Activated T-cell treated with anti-CD3 and anti-CD28 coated beads, Interleukin-2, amount 50 U/mL, for 72 hours (primary cell): Measurements from ENCODE around the gene PHC2. TPM values are rescaled to one million over a fixed set of nuclear protein-coding genes. Genes with fewer than 3 reads are reported as not detected.

Experiments used
- ATAC-seq, 2 donors: fragments of 150-1000 bp; cut with Tn5 transposase; replicated peaks in 1 of 2; 2 replicates each; pipeline ENCODE4 v1.10.0; 2021; ENCODE audit warnings: moderate library complexity in 2 of 2, mild to moderate bottlenecking in 1 of 2
- DNase-seq, 2 donors: peaks; one replicate each; pipeline ENCODE4 v3.0.0; 2021 to 2022; ENCODE audit warnings: mixed read lengths in 1 of 2
- H3K27ac Mint-ChIP-seq: one replicate; pipeline ENCODE4 v1.8.0; 2022; ENCODE audit warnings: mild to moderate bottlenecking, moderate library complexity, mixed read lengths
- H3K27me3 Mint-ChIP-seq: one replicate; pipeline ENCODE4 v1.8.0; 2022; ENCODE audit warnings: low read depth, mixed read lengths
- H3K36me3 Mint-ChIP-seq, 2 donors: one replicate each; pipeline ENCODE4 v1.8.0; 2022; ENCODE audit warnings: mixed read lengths in 2 of 2, mild to moderate bottlenecking in 1 of 2; ENCODE audit not compliant: insufficient read depth in 2 of 2
- H3K4me1 Mint-ChIP-seq: one replicate; pipeline ENCODE4 v1.8.0; 2022; ENCODE audit warnings: low read depth, mixed read lengths
- H3K4me3 Mint-ChIP-seq, 2 donors: one replicate each; pipeline ENCODE4 v1.8.0; 2022; ENCODE audit warnings: mild to moderate bottlenecking in 2 of 2, mixed read lengths in 2 of 2, moderate library complexity in 2 of 2
- H3K9me3 Mint-ChIP-seq, 2 donors: one replicate each; pipeline ENCODE4 v1.8.0; 2022; ENCODE audit warnings: mixed read lengths in 2 of 2
- total RNA-seq, 2 donors: library from RNA; stranded (reverse); gene quantifications; one replicate each; pipeline ENCODE4 v1.2.3, GENCODE V29; 2022

PHC2 gene
- total RNA-seq, 2 donors from 2014 or later, result 29.4 to 31.5 TPM

GRCh38 chr1:33301273-33301984 lies 129.5 kb downstream of the PHC2 start:
- peaks cover 17% of the 10 kb centered on the region for H3K4me1 Mint-ChIP-seq
- no peak overlapping the region for H3K4me3 Mint-ChIP-seq
- H3K9me3 Mint-ChIP-seq, result no peaks in the 10 kb centered on the region
- ATAC-seq (no peak), DNase-seq (no peak)
- H3K27ac Mint-ChIP-seq, result no peak overlapping the region
- peaks cover 12% of the 10 kb centered on the region for H3K27me3 Mint-ChIP-seq
- peaks cover 0 to 1% of the 10 kb centered on the region in 2 donors for H3K36me3 Mint-ChIP-seq

- DNase-seq (no peak), ATAC-seq (no peak)
- Mint-ChIP-seq H3K36me3 (peaks cover 0 to 1% of the 10 kb centered on the region in 2 donors), H3K9me3 (no peaks in the 10 kb centered on the region), H3K4me3 (no peak overlapping the region), H3K27ac (no peak overlapping the region), H3K4me1 (peaks cover 12% of the 10 kb centered on the region), H3K27me3 (peaks cover 4% of the 10 kb centered on the region)
These were observed 130.2 kb downstream of the PHC2 start for GRCh38 chr1:33300673-33301072.

GRCh38 chr1:33299461-33300155 lies 131.3 kb downstream of the PHC2 start:
- Mint-ChIP-seq H3K4me1 (peaks cover 12% of the 10 kb centered on the region), H3K36me3 (peaks cover 0 to 1% of the 10 kb centered on the region in 2 donors), H3K4me3 (no peak overlapping the region), H3K9me3 (no peaks in the 10 kb centered on the region), H3K27me3 (no peaks in the 10 kb centered on the region), H3K27ac (no peak overlapping the region)
- no peak for DNase-seq
- no peak for ATAC-seq

- Mint-ChIP-seq H3K27ac (no peak overlapping the region), H3K9me3 (no peaks in the 10 kb centered on the region)
- peak; percentile 56 to 63 for ATAC-seq
These were observed 132.1 kb downstream of the PHC2 start for GRCh38 chr1:33298623-33299277.

GRCh38 chr1:33297911-33298622 lies 132.8 kb downstream of the PHC2 start:
- no peak for ATAC-seq

More at GRCh38 chr1:33298623-33299277, 132.1 kb downstream of the PHC2 start:
- peaks cover 0 to 1% of the 10 kb centered on the region in 2 donors for H3K36me3 Mint-ChIP-seq
- peak; percentile 65 to 67 for DNase-seq
- H3K4me3 Mint-ChIP-seq, result no peak overlapping the region
- H3K4me1 Mint-ChIP-seq, result peaks cover 12% of the 10 kb centered on the region
- no peaks in the 10 kb centered on the region for H3K27me3 Mint-ChIP-seq

GRCh38 chr1:33296824-33297223 lies 134.1 kb downstream of the PHC2 start:
- Mint-ChIP-seq H3K9me3 (no peaks in the 10 kb centered on the region), H3K4me3 (no peak overlapping the region), H3K27me3 (no peaks in the 10 kb centered on the region), H3K36me3 (peaks cover 0 to 1% of the 10 kb centered on the region in 2 donors), H3K4me1 (peaks cover 3% of the 10 kb centered on the region), H3K27ac (no peak overlapping the region)
- ATAC-seq (no peak), DNase-seq (no peak)

More at GRCh38 chr1:33297911-33298622, 132.8 kb downstream of the PHC2 start:
- H3K4me3 Mint-ChIP-seq, result no peak overlapping the region
- DNase-seq, result no peak
- peaks cover 12% of the 10 kb centered on the region for H3K4me1 Mint-ChIP-seq
- peaks cover 0 to 1% of the 10 kb centered on the region in 2 donors for H3K36me3 Mint-ChIP-seq
- H3K27ac Mint-ChIP-seq, result no peak overlapping the region
- H3K27me3 Mint-ChIP-seq, result no peaks in the 10 kb centered on the region
- no peaks in the 10 kb centered on the region for H3K9me3 Mint-ChIP-seq

GRCh38 chr1:33296082-33296458 lies 134.8 kb downstream of the PHC2 start:
- peaks cover 0 to 1% of the 10 kb centered on the region in 2 donors for H3K36me3 Mint-ChIP-seq
- H3K9me3 Mint-ChIP-seq, result no peaks in the 10 kb centered on the region
- DNase-seq, result no peak
- no peaks in the 10 kb centered on the region for H3K4me1 Mint-ChIP-seq
- no peak overlapping the region for H3K27ac Mint-ChIP-seq
- H3K27me3 Mint-ChIP-seq, result no peaks in the 10 kb centered on the region
- no peak overlapping the region for H3K4me3 Mint-ChIP-seq
- no peak for ATAC-seq

GRCh38 chr1:33295450-33296081 lies 135.3 kb downstream of the PHC2 start:
- no peak overlapping the region for H3K27ac Mint-ChIP-seq

GRCh38 chr1:33295023-33295422 lies 135.9 kb downstream of the PHC2 start:
- DNase-seq (no peak), ATAC-seq (peak in 1 of 2 donors; percentile 8)
- no peaks in the 10 kb centered on the region for H3K4me1 Mint-ChIP-seq
- H3K36me3 Mint-ChIP-seq, result peaks cover 1% of the 10 kb centered on the region in 2 donors
- H3K27ac Mint-ChIP-seq, result no peak overlapping the region
- no peak overlapping the region for H3K4me3 Mint-ChIP-seq
- H3K9me3 Mint-ChIP-seq, result no peaks in the 10 kb centered on the region
- H3K27me3 Mint-ChIP-seq, result no peaks in the 10 kb centered on the region

More at GRCh38 chr1:33295450-33296081, 135.3 kb downstream of the PHC2 start:
- H3K9me3 Mint-ChIP-seq, result no peaks in the 10 kb centered on the region
- no peak overlapping the region for H3K4me3 Mint-ChIP-seq
- peak; percentile 84 to 90 for DNase-seq
- peaks cover 0 to 1% of the 10 kb centered on the region in 2 donors for H3K36me3 Mint-ChIP-seq
- no peaks in the 10 kb centered on the region for H3K4me1 Mint-ChIP-seq
- peak; percentile 81 to 90 for ATAC-seq
- H3K27me3 Mint-ChIP-seq, result no peaks in the 10 kb centered on the region

- H3K27ac Mint-ChIP-seq, result no peak overlapping the region
These were observed 136.6 kb downstream of the PHC2 start for GRCh38 chr1:33294071-33295010.

GRCh38 chr1:33292726-33293340 lies 138.1 kb downstream of the PHC2 start:
- Mint-ChIP-seq H3K36me3 (peaks cover 2 to 4% of the 10 kb centered on the region in 2 donors), H3K27ac (no peak overlapping the region), H3K4me1 (no peaks in the 10 kb centered on the region), H3K27me3 (no peaks in the 10 kb centered on the region), H3K4me3 (no peak overlapping the region), H3K9me3 (peaks cover 0 to 2% of the 10 kb centered on the region in 2 donors)
- ATAC-seq (no peak), DNase-seq (no peak)

More at GRCh38 chr1:33294071-33295010, 136.6 kb downstream of the PHC2 start:
- peaks cover 1 to 2% of the 10 kb centered on the region in 2 donors for H3K36me3 Mint-ChIP-seq
- no peak for ATAC-seq
- no peak for DNase-seq
- H3K9me3 Mint-ChIP-seq, result peaks cover 0 to 2% of the 10 kb centered on the region in 2 donors
- H3K4me1 Mint-ChIP-seq, result no peaks in the 10 kb centered on the region
- no peaks in the 10 kb centered on the region for H3K27me3 Mint-ChIP-seq
- no peak overlapping the region for H3K4me3 Mint-ChIP-seq
